ENCODE measurements around the gene CYP21A2.
A peak's percentile ranks its signal among the peaks of the same experiment; 100 is the strongest.

The CYP21A2 gene

GRCh38 chr6:32083812-32084768 lies 45.9 kb downstream of the CYP21A2 start:
- DNase-seq (ENCODE audit: low spot score), result no peak

- no peak for DNase-seq (ENCODE audit: low spot score)
Measured at GRCh38 chr6:32084780-32085179, 46.6 kb downstream of the CYP21A2 start.

- DNase-seq (ENCODE audit: low spot score), result no peak
Measured at GRCh38 chr6:32085759-32086459, 47.7 kb downstream of the CYP21A2 start.

DNA sequence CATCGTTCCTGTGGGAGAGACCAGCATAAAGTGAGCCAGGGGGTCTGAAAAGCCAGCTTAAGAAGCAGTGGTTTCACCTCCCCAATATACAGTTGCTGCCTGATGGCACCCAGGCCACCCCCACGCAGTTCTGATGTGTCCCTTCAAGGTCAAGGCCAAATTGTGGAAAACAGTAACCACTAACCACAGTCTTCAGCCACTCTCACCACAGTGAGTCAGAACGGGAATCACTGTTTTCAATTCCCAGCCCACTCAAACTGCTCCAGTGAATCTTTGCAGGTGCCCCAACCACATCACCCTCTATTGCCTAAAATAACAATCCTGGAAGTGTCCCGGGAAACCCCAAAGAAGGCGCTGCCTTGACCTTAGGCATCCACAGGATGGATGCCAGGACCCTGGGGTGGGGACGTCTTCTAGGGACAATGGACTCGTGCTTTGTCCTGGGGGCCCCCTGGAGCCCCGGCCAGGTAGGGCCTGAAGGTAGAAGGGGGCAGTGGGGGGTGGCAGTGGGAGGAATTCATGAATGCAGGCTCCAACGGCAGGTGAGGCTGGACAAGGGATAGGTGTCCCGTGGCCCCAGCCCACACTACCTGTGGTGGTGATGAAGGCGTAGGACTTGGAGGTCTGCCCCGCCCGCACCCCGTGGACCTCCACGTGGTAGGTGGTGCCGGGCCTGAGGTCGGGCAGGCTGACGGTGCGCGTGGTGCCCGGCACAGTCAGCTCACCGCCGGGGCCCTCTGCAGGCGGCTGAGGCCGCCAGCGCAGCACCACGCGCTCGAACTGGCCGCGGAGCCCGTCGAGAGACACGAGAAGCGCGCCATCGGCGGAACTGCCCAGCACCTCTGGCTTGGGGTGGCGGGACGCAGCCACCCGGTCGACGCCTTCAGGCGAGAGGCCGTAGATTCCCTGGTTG lies 48.7 kb downstream of the CYP21A2 start:
- peak; percentile 77 for DNase-seq (ENCODE audit: low spot score)

DNA sequence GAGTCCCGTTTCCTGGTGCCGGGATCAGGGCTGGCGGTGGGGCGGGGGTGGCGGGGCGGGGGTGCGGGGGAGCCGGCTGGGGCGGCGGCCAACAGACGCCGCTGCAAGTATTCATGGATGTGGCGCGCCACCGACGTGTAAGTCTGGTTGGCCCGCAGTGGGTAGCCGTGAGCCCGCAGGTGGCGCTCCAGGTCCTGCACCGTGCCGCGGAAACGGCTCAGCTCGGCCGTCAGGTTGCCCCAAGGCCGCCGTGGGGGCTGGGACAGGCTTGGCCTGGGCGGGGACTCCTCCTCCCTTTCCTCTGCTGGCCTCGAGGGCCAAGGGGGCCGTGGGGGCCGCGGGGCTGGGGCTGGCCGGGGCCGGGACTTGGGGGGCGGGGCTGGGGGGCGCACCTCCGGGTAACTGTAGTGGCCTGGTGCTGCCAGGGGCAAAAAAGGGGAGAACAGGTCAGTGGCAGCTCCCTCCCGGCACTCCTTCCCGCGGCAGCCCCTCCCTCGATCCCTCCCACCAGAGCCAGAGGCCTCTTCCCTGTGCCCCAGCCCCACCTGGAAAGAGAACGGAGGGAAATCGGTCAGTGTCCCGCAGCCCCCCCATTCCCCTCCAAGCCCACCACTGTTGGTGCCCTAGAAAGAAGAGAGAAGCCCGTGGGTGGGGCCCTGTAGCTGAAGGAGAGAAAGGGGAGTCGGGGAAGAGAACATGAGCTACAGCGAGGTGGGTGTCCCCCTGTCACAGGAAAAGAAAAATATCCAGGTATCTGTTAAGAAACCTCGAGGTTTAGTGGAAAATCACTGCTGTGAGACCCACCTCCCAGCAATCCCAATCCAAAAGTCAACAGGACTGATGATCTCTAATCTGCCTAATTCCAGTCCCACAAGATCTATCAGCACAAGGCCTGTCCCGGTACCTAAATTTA lies 49.6 kb downstream of the CYP21A2 start:
- peak; percentile 62 for DNase-seq (ENCODE audit: low spot score)

- no peak for DNase-seq (ENCODE audit: low spot score)
Measured at GRCh38 chr6:32088487-32089049, 50.4 kb downstream of the CYP21A2 start.

- no peak for DNase-seq (ENCODE audit: low spot score)
Measured at GRCh38 chr6:32089082-32089828, 51.0 kb downstream of the CYP21A2 start.
